ENCODE data around the gene KLF4. TPM values are rescaled to one million over a fixed set of nuclear protein-coding genes. Genes with fewer than 3 reads are reported as not detected.

The KLF4 gene
- total and polyA plus RNA-seq, 7 experiments from 2014 or later: 0.29 to 266 (median 1.0) TPM; not detected in 2

- Histone ChIP-seq H3K36me3 (ENCODE audit: control insufficient read depth in 2 of 3, insufficient read depth in 3 of 3, low read length in 3 of 3) (no peaks in the 10 kb centered on the region), H3K4me1 (ENCODE audit: control insufficient read depth in 2 of 2, insufficient read depth in 2 of 2, low read length in 2 of 2) (no peaks in the 10 kb centered on the region), H3K27me3 (ENCODE audit: control insufficient read depth in 2 of 2, insufficient read depth in 2 of 2, low read length in 2 of 2) (no peaks in the 10 kb centered on the region), H3K27ac (ENCODE audit: low read depth, low read length) (no peak overlapping the region), H3K4me3 (ENCODE audit: low read length) (no peak overlapping the region), H3K9me3 (ENCODE audit: control insufficient read depth in 2 of 3, low read length in 3 of 3) (no peaks in the 10 kb centered on the region)
- Mint-ChIP-seq H3K27ac (no peak overlapping the region), H3K27me3 (peaks cover 17 to 38% (median 24%) of the 10 kb centered on the region in 5 donors), H3K36me3 (no peaks in the 10 kb centered on the region), H3K9me3 (peaks cover 0 to 5% (median 0%) of the 10 kb centered on the region in 11 donors), H3K4me3 (no peak overlapping the region), H3K4me1 (peaks cover 0 to 9% (median 3%) of the 10 kb centered on the region in 7 donors)
- no peak for DNase-seq
- CTCF ChIA-PET: interaction anchor here (0.8 kb wide), 1 partner anchor 1344 kb away, joined by 3 read pairs; no protein-coding TSS in a partner anchor
- no peak for ATAC-seq
- intact Hi-C loops (cut with micrococcal nuclease): no loop called here
- POLR2A ChIA-PET: no interaction called here
These were observed 29.2 kb downstream of the KLF4 start for GRCh38 chr9:107460153-107461023.

DNA sequence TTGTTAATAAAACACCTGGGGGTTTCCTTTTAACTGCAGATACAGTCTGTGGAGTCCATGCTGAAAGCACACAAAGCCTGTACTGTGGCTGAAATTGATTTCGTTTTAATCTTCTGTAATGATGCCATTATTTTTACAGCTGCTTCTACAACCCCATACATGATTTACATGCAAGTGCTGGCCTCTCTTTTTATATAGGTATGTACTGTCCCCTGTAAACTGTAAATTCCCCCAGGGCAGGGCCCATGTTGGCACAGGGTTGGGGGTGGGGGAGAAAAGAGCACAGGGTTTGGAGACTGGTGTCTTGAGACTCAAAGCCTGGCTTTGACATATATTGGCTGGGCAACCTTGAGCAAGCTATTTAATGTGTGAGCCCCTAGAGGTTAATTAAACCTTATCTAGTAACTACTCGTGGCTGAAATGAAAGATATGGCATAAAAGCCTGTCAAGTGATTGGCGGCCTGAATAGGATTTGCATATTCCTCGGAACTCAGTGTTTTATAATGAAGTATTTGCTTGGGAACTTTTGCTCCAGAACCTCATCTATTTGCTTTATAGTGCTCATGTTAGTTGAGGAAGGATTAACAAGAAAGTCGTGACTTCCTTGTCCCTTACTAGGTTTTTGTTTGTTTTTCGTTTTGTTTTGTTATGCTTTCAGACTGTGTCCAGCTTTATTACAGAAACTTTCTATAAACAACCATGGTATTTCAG lies 34.0 kb downstream of the KLF4 start:
- ATAC-seq: no peak
- H3K27ac Mint-ChIP-seq: no peak overlapping the region

GRCh38 chr9:107453479-107453878 lies 36.1 kb downstream of the KLF4 start:
- peaks cover 0 to 18% (median 10%) of the 10 kb centered on the region in 5 donors for H3K27me3 Mint-ChIP-seq
- CTCF ChIA-PET: no interaction called here
- no peak for ATAC-seq

More for the DNA sequence above, 34.0 kb downstream of the KLF4 start:
- no peak for DNase-seq
- no peak overlapping the region for H3K4me3 Mint-ChIP-seq
- H3K27me3 Mint-ChIP-seq: peaks cover 0 to 22% (median 10%) of the 10 kb centered on the region in 5 donors
- ChIA-PET POLR2A (no interaction called here), CTCF (no interaction called here)
- no peaks in the 10 kb centered on the region for H3K36me3 Mint-ChIP-seq
- Histone ChIP-seq H3K27me3 (ENCODE audit: control insufficient read depth in 2 of 2, insufficient read depth in 2 of 2, low read length in 2 of 2) (no peaks in the 10 kb centered on the region), H3K9me3 (ENCODE audit: control insufficient read depth in 2 of 3, low read length in 3 of 3) (no peaks in the 10 kb centered on the region), H3K36me3 (ENCODE audit: control insufficient read depth in 2 of 3, insufficient read depth in 3 of 3, low read length in 3 of 3) (no peaks in the 10 kb centered on the region), H3K4me3 (ENCODE audit: low read length) (no peak overlapping the region), H3K4me1 (ENCODE audit: control insufficient read depth in 2 of 2, insufficient read depth in 2 of 2, low read length in 2 of 2) (no peaks in the 10 kb centered on the region), H3K27ac (ENCODE audit: low read depth, low read length) (no peak overlapping the region)
- intact Hi-C loops (cut with micrococcal nuclease): no loop called here
- peaks cover 0 to 5% (median 0%) of the 10 kb centered on the region in 11 donors for H3K9me3 Mint-ChIP-seq
- H3K4me1 Mint-ChIP-seq: peaks cover 0 to 1% (median 0%) of the 10 kb centered on the region in 7 donors

GRCh38 chr9:107447834-107448233 lies 41.7 kb downstream of the KLF4 start:
- Mint-ChIP-seq H3K36me3 (no peaks in the 10 kb centered on the region), H3K4me1 (no peaks in the 10 kb centered on the region), H3K9me3 (no peaks in the 10 kb centered on the region), H3K4me3 (no peak overlapping the region), H3K27me3 (peaks cover 0 to 7% (median 3%) of the 10 kb centered on the region in 5 donors), H3K27ac (no peak overlapping the region)
- H3K27me3 ChIP-seq (ENCODE audit: control insufficient read depth in 2 of 2, insufficient read depth in 2 of 2, low read length in 2 of 2): no peaks in the 10 kb centered on the region
- CTCF ChIA-PET: no interaction called here
- no peak for DNase-seq
- H3K9me3 ChIP-seq (ENCODE audit: control insufficient read depth in 2 of 3, low read length in 3 of 3): no peaks in the 10 kb centered on the region
- no peak for ATAC-seq
- no peak overlapping the region for H3K4me3 ChIP-seq (ENCODE audit: low read length)
- no peak overlapping the region for H3K27ac ChIP-seq (ENCODE audit: low read depth, low read length)
- no peaks in the 10 kb centered on the region for H3K4me1 ChIP-seq (ENCODE audit: control insufficient read depth in 2 of 2, insufficient read depth in 2 of 2, low read length in 2 of 2)
- POLR2A ChIA-PET: no interaction called here
- intact Hi-C loops (cut with micrococcal nuclease): no loop called here
- H3K36me3 ChIP-seq (ENCODE audit: control insufficient read depth in 2 of 3, insufficient read depth in 3 of 3, low read length in 3 of 3): no peaks in the 10 kb centered on the region

More at GRCh38 chr9:107453479-107453878, 36.1 kb downstream of the KLF4 start:
- Mint-ChIP-seq H3K4me1 (peaks cover 0 to 1% (median 0%) of the 10 kb centered on the region in 7 donors), H3K9me3 (no peaks in the 10 kb centered on the region), H3K27ac (no peak overlapping the region), H3K4me3 (no peak overlapping the region), H3K36me3 (no peaks in the 10 kb centered on the region)
- Histone ChIP-seq H3K27ac (ENCODE audit: low read depth, low read length) (no peak overlapping the region), H3K4me3 (ENCODE audit: low read length) (no peak overlapping the region), H3K9me3 (ENCODE audit: control insufficient read depth in 2 of 3, low read length in 3 of 3) (no peaks in the 10 kb centered on the region), H3K36me3 (ENCODE audit: control insufficient read depth in 2 of 3, insufficient read depth in 3 of 3, low read length in 3 of 3) (no peaks in the 10 kb centered on the region), H3K4me1 (ENCODE audit: control insufficient read depth in 2 of 2, insufficient read depth in 2 of 2, low read length in 2 of 2) (no peaks in the 10 kb centered on the region), H3K27me3 (ENCODE audit: control insufficient read depth in 2 of 2, insufficient read depth in 2 of 2, low read length in 2 of 2) (no peaks in the 10 kb centered on the region)
- intact Hi-C loops (cut with micrococcal nuclease): no loop called here
- DNase-seq: no peak
- POLR2A ChIA-PET: no interaction called here

DNA sequence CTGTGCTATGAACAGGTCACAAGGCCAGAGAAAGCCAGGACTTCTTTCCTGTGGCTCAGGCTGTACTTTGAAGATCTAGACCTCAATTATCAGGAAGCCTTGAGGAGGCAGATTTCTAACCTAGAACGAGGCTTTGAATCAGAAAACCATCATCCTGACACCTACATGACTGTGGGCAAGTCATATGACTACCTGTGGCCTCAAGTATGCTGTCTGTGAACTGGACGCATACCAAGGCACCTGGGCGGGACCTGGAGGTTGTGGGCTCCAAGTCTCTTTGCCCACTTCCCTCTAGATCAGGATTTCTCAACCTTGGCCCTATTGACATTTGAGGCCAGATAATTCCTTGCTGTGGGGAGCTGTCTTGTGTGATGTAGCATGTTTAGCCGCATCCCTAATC lies 42.5 kb downstream of the KLF4 start:
- H3K27ac Mint-ChIP-seq: no peak overlapping the region
- DNase-seq (no peak), ATAC-seq (no peak)
- H3K9me3 Mint-ChIP-seq: peaks cover 0 to 1% (median 0%) of the 10 kb centered on the region in 11 donors
- H3K9me3 ChIP-seq (ENCODE audit: control insufficient read depth in 2 of 3, low read length in 3 of 3): no peaks in the 10 kb centered on the region
- no peaks in the 10 kb centered on the region for H3K4me1 Mint-ChIP-seq
- no peaks in the 10 kb centered on the region for H3K36me3 ChIP-seq (ENCODE audit: control insufficient read depth in 2 of 3, insufficient read depth in 3 of 3, low read length in 3 of 3)
- H3K27ac ChIP-seq (ENCODE audit: low read depth, low read length): no peak overlapping the region
- ChIA-PET CTCF (no interaction called here), POLR2A (no interaction called here)
- H3K4me1 ChIP-seq (ENCODE audit: control insufficient read depth in 2 of 2, insufficient read depth in 2 of 2, low read length in 2 of 2): no peaks in the 10 kb centered on the region
- H3K27me3 Mint-ChIP-seq: peaks cover 0 to 7% (median 0%) of the 10 kb centered on the region in 5 donors
- no peak overlapping the region for H3K4me3 ChIP-seq (ENCODE audit: low read length)
- no peaks in the 10 kb centered on the region for H3K36me3 Mint-ChIP-seq
- H3K4me3 Mint-ChIP-seq: no peak overlapping the region
- intact Hi-C loops (cut with micrococcal nuclease): no loop called here
- no peaks in the 10 kb centered on the region for H3K27me3 ChIP-seq (ENCODE audit: control insufficient read depth in 2 of 2, insufficient read depth in 2 of 2, low read length in 2 of 2)

- intact Hi-C loops (cut with micrococcal nuclease): no loop called here
These were observed 43.1 kb downstream of the KLF4 start for GRCh38 chr9:107446491-107446890.

More at GRCh38 chr9:107446491-107446890, 43.1 kb downstream of the KLF4 start:
- peaks cover 0 to 1% (median 0%) of the 10 kb centered on the region in 11 donors for H3K9me3 Mint-ChIP-seq
- no peak overlapping the region for H3K4me3 Mint-ChIP-seq
- DNase-seq (no peak), ATAC-seq (no peak)
- Histone ChIP-seq H3K4me1 (ENCODE audit: control insufficient read depth in 2 of 2, insufficient read depth in 2 of 2, low read length in 2 of 2) (no peaks in the 10 kb centered on the region), H3K4me3 (ENCODE audit: low read length) (no peak overlapping the region), H3K27me3 (ENCODE audit: control insufficient read depth in 2 of 2, insufficient read depth in 2 of 2, low read length in 2 of 2) (no peaks in the 10 kb centered on the region), H3K9me3 (ENCODE audit: control insufficient read depth in 2 of 3, low read length in 3 of 3) (no peaks in the 10 kb centered on the region), H3K27ac (ENCODE audit: low read depth, low read length) (no peak overlapping the region), H3K36me3 (ENCODE audit: control insufficient read depth in 2 of 3, insufficient read depth in 3 of 3, low read length in 3 of 3) (no peaks in the 10 kb centered on the region)
- H3K36me3 Mint-ChIP-seq: no peaks in the 10 kb centered on the region
- ChIA-PET POLR2A (no interaction called here), CTCF (no interaction called here)
- no peaks in the 10 kb centered on the region for H3K4me1 Mint-ChIP-seq
- H3K27me3 Mint-ChIP-seq: peaks cover 0 to 4% (median 0%) of the 10 kb centered on the region in 5 donors
- H3K27ac Mint-ChIP-seq: no peak overlapping the region

Data from naive thymus-derived CD4-positive, alpha-beta T cell (primary cell).